AG09319 (cell line): ENCODE results near the gene NCOA1.

Source experiments
- DNase-seq: peaks from one replicate; pipeline ENCODE4 v3.0.0-alpha.2; 2010; ENCODE audit warnings: low read depth; ENCODE audit errors: extremely low read depth
- TF ChIP-seq, protein P1 (sequence below): IDR thresholded peaks from 2 replicates; pipeline ENCODE4 v1.5.1; 2011; ENCODE audit warnings: low read depth, mild to moderate bottlenecking, inconsistent platforms, low read length, moderate library complexity

Gene NCOA1

DNA sequence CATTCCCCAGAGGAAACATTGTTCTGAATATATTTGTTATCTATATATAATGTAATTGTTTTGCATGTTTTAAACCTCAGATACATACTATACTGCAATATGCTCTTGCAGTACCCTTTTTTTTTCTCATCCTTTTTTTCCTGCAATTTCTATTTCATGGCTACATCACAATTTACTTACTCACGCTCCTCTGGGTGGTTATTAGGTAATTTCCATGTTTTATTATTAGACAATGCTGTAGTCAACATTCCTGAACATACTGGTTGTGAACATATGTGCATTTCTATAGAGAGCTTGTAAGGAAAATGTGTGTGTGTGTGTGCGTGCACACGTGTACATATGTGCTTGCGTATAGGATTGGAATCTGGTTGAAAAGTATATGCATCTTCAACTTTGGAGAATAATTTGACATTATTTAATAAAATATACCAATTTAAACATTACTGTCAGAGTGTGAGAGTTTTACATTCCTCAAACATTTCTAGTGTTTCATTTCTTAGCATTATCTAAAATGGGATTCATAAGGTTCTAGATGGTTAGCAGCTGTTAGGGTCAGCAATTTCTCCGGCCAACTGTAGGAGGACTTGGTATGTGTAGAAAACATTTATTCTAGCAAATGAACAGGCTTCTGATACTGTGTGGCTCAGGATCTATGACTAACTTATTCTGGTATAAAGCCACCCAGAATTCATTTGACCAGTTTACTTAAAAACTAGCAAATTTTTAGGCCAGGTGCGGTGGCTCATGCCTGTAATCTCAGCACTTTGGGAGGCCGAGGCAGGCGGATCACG is 22.4 kb downstream of the NCOA1 start:
- TF ChIP-seq, protein P1, sequence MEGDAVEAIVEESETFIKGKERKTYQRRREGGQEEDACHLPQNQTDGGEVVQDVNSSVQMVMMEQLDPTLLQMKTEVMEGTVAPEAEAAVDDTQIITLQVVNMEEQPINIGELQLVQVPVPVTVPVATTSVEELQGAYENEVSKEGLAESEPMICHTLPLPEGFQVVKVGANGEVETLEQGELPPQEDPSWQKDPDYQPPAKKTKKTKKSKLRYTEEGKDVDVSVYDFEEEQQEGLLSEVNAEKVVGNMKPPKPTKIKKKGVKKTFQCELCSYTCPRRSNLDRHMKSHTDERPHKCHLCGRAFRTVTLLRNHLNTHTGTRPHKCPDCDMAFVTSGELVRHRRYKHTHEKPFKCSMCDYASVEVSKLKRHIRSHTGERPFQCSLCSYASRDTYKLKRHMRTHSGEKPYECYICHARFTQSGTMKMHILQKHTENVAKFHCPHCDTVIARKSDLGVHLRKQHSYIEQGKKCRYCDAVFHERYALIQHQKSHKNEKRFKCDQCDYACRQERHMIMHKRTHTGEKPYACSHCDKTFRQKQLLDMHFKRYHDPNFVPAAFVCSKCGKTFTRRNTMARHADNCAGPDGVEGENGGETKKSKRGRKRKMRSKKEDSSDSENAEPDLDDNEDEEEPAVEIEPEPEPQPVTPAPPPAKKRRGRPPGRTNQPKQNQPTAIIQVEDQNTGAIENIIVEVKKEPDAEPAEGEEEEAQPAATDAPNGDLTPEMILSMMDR, result no peak
- no peak for DNase-seq

DNA sequence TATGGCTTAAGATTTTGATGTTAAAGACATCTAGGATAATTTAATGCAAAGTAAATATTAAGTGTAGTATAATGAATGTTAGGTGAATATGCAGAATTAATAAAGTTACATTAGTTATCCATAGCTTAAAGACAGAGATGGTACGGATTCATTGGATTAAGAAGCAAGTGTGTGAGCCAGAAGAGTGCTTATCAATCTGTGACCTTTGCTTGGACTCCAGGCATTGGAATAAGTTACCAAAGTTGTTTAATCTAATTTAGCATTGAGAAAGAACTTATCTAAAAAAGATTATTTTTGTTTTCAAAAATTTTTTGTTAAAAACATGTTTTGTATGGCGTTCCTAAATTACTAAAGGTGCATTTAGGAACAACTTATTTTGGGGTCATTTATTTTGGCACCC is 23.8 kb downstream of the NCOA1 start:
- TF ChIP-seq, protein P1, result no peak

DNA sequence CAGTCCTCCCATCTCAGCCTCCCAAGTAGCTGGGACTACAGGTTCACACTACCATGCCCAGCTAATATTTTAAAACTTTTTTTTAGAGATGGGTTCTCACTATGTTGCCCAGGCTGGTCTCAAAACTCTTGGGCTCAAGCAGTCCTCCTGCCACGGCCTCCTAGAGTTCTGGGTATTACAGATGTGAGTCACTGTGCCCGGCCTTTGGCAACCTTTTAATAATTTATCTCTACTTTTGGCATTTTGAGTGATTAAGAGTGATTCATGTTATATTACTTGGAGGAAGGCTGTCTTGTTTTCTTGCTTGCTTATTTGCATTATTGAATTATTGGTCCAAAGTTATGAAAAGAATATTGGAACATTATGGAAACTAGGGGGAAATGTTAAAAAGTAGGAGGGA is 24.3 kb downstream of the NCOA1 start:
- TF ChIP-seq, protein P1, result no peak
- no peak for DNase-seq

More for the DNA sequence above, 23.8 kb downstream of the NCOA1 start:
- no peak for DNase-seq

DNA sequence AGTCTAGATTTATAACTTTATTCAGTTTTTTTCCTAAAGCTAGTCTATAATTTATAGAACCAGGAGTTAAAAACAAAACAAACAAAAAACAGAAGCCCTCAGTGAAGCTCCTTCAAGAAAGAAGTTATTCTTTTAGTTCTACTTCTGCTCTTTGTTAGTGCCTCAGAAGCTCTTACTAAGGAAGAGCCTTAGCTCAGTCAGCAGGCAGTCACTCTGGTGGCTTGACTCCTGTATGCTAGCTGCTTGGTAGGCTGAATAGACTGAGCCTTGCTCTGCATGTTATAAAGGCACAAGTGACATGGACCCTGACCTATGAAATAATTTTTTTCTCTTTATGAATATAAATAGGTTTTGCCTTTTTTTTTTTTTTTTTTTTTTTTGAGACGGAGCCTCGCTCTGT is 24.8 kb downstream of the NCOA1 start:
- no peak for DNase-seq
- TF ChIP-seq, protein P1, result no peak

DNA sequence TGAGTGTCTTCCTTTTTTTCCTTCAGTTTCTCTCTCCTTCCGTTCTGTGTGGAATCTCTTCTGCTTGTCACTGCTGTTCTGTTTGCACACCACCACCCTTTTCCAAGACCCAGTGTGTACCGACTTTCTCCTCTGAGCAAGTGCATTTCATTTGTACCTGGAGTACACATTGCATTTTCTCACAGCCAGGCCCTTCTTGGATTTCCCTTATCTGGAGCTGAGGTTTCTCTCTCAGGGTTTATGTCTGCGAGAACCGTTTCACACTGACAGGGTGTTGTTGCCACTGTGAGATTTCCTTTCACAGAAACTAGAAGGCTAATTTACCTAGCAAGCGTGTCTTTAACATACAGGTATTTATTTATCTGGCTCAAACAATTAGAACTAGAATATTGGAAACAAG is 26.2 kb downstream of the NCOA1 start:
- DNase-seq, result no peak
- TF ChIP-seq, protein P1, result no peak

DNA sequence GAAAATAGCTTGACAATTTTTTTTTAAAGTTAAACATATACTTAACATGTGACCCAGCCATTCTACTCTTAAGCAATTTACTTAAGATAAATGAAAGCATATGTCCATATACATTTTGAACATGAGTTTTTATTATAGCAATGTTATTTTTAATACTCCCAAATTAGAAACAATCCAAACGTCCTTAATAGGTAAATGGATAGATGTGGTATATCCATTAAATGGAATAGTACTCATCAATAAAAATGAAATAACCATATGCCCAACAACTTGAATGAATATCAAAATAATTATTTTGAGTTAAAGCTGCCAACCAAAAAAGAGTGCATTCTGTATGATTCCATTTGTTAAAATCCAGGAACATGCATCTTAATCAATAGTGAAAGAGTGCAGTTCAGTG is 29.1 kb downstream of the NCOA1 start:
- TF ChIP-seq, protein P1, result no peak

DNA sequence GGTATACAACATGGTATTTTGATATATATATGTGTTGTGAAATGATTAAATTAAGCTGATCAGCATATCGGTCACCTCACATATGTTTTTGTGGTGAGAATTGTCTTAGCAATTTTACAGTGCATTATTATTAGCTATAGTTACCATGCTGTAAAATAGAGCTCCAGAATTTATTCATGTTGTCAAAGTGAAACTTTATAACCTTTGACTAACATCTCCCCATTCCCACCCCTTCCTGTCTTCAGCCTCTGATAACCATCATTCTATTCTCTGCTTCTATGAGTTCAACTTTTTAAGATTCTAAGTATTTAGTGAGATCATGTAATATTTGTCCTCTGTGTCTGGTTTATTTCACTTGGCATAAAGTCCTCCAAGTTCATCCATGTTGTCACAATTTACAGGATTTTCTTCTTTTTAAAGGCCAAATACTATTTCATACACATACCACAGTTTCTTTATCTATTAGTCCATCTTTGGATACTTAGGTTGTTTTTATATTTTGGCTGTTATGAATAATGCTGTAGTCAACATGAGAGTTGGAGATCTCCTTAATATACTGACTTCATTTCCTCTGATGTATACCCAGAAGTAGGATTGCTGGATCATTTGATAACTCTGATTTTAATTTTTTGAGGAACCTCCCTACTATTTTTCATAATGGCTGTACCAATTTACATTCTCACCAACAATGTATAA is 30.3 kb downstream of the NCOA1 start:
- DNase-seq, result no peak
- TF ChIP-seq, protein P1, result no peak

More for the DNA sequence above, 29.1 kb downstream of the NCOA1 start:
- DNase-seq, result no peak
